Upper lobe of left lung (tissue), 4 donors: ENCODE data around the gene EIF4EBP3.

Experiments
- CTCF ChIP-seq, 6 experiments: fragments of 450-650 bp in 4 of 6; fragments of 200-600 bp in 2 of 6; sonication (generic) in 2 of 6; IDR thresholded peaks; one replicate each; pipeline ENCODE4 v1.5.1; 2016 to 2019; ENCODE audit warnings: antibody characterized with exemption in 6 of 6
- POLR2A ChIP-seq, 4 donors: fragments of 450-650 bp; IDR thresholded peaks; one replicate each; pipeline ENCODE4 v1.5.1; 2016 to 2017; ENCODE audit warnings: antibody characterized with exemption in 4 of 4, mild to moderate bottlenecking in 2 of 4
- POLR2AphosphoS5 ChIP-seq, 2 donors: sonication (generic); formaldehyde crosslinking; IDR thresholded peaks; one replicate each; pipeline ENCODE4 v1.5.1; 2017; ENCODE audit warnings: antibody characterized with exemption in 2 of 2

GRCh38 chr5:140544986-140545385, 2.5 kb upstream of the EIF4EBP3 start:
- TF ChIP-seq CTCF (IDR thresholded peaks at IDR 0.05) = no peak
- TF ChIP-seq POLR2AphosphoS5 (IDR thresholded peaks at IDR 0.05) = no peak
- no peak for TF ChIP-seq POLR2A (IDR thresholded peaks at IDR 0.05)
